HepG2 (cell line): Measurements from ENCODE around the gene VKORC1L1. TPM values are rescaled to one million over a fixed set of nuclear protein-coding genes. Genes with fewer than 3 reads are reported as not detected.

Experiments
- ATF4 ChIP-seq, 2 experiments: fragments of 450-650 bp in 1 of 2; sonication (generic) in 1 of 2; formaldehyde crosslinking; IDR thresholded peaks; 2 replicates each; pipeline versions ENCODE4 v1.5.0 to v1.8.0; 2020 to 2022; ENCODE audit warnings: mild to moderate bottlenecking in 1 of 2, missing genetic modification reagents in 1 of 2
- CEBPB ChIP-seq: IDR thresholded peaks from 2 replicates; pipeline ENCODE4 v1.6.1; 2011; ENCODE audit warnings: low read depth, low read length, improper control_type of control experiment, borderline replicate concordance
- HNRNPL ChIP-seq: fragments of 200-400 bp; formaldehyde crosslinking; IDR thresholded peaks from 2 replicates; pipeline ENCODE4 v1.6.1; 2017; ENCODE audit warnings: mild to moderate bottlenecking, low read depth, low read length
- RFX3 ChIP-seq: IDR thresholded peaks from 2 replicates; pipeline ENCODE4 v1.6.1; 2016; ENCODE audit warnings: missing biosample characterization, missing genetic modification reagents
- TARDBP ChIP-seq: sonication (generic); formaldehyde crosslinking; IDR thresholded peaks from 2 replicates; pipeline ENCODE4 v1.8.0; 2022; ENCODE audit warnings: mild to moderate bottlenecking, missing genetic modification reagents
- TFDP1 ChIP-seq: IDR thresholded peaks from 2 replicates; pipeline ENCODE4 v1.6.1; 2016; ENCODE audit warnings: missing compliant biosample characterization, missing genetic modification reagents, borderline replicate concordance
- ZNF136 ChIP-seq: sonication (generic); formaldehyde crosslinking; IDR thresholded peaks from 2 replicates; pipeline ENCODE4 v1.8.1; 2022; ENCODE audit warnings: low read depth, mild to moderate bottlenecking, moderate library complexity, missing genetic modification reagents
- ZNF770 ChIP-seq: sonication (generic); formaldehyde crosslinking; IDR thresholded peaks from 2 replicates; pipeline ENCODE4 v1.5.0; 2020; ENCODE audit warnings: mild to moderate bottlenecking, missing genetic modification reagents
- ZNF883 ChIP-seq: sonication (generic); formaldehyde crosslinking; IDR thresholded peaks from 2 replicates; pipeline ENCODE4 v1.5.1; 2020; ENCODE audit warnings: mild to moderate bottlenecking, missing genetic modification reagents; ENCODE audit errors: not compliant biosample characterization
- polyA plus RNA-seq, 8 experiments: library from polyadenylated mRNA; depleted of rRNA in 3 of 8; stranded (reverse) in 7 of 8; unstranded in 1 of 8; fragments of >200 nt; fragmentation: Illumina TruSeq in 4 of 8; extraction: Trizol in 4 of 8; gene quantifications; 2 replicates each; pipeline versions ENCODE4 v1.2.1 to v1.2.3, GENCODE V29; 2011 to 2016; ENCODE audit warnings: low read depth in 4 of 8, missing spikeins in 1 of 8, mixed read lengths in 1 of 8; ENCODE audit not compliant: insufficient read depth in 1 of 8
- total RNA-seq, 5 experiments: library from RNA; depleted of rRNA; stranded (reverse); fragments of >200 nt; fragmentation: Illumina TruSeq; extraction: Trizol; gene quantifications; 2 replicates each; pipeline ENCODE4 v1.2.3, GENCODE V29; 2016; ENCODE audit warnings: low read depth in 1 of 5

Gene VKORC1L1
- total and polyA plus RNA-seq, 2 of the 13 experiments (the other 11 are each of a cell fraction or from before 2014, with no cell fraction given) = 13.9 to 16.5 TPM

GRCh38 chr7:65946904-65947303 lies 74.0 kb downstream of the VKORC1L1 start (continued):
- peak; percentile 86 for TF ChIP-seq CEBPB
- no peak for TF ChIP-seq HNRNPL
- TF ChIP-seq RFX3 (CRISPR knock-in tag) = peak; percentile 82
- peak in 1 of 2 experiments; percentile 82; a peak in 2 of 4 replicates for TF ChIP-seq ATF4 (CRISPR knock-in tag; IDR thresholded peaks at IDR 0.05)
- no peak for TF ChIP-seq TARDBP (CRISPR knock-in tag)
- no peak for TF ChIP-seq ZNF136 (CRISPR knock-in tag)
- peak; percentile 85 for TF ChIP-seq ZNF770 (CRISPR knock-in tag)
- TF ChIP-seq ZNF883 (CRISPR knock-in tag) = no peak
- TF ChIP-seq TFDP1 (CRISPR knock-in tag) = no peak
